Activated naive CD4-positive, alpha-beta T cell treated with Interleukin-2 at 50 U/mL for 16 hours (primary cell): ENCODE measurements around the gene IL1RAPL2.

Source experiments
- DNase-seq: peaks from one replicate; pipeline ENCODE4 v3.0.0-alpha.2; 2020

IL1RAPL2 gene

GRCh38 chrX:105299286-105299685, 733.3 kb downstream of the IL1RAPL2 start:
- DNase-seq, result no peak

GRCh38 chrX:105302246-105302645, 736.2 kb downstream of the IL1RAPL2 start:
- no peak for DNase-seq

- no peak for DNase-seq
Measured at GRCh38 chrX:105307762-105308161, 741.8 kb downstream of the IL1RAPL2 start.

GRCh38 chrX:105313596-105313995, 747.6 kb downstream of the IL1RAPL2 start:
- no peak for DNase-seq

- DNase-seq, result no peak
Measured at GRCh38 chrX:105314458-105314857, 748.5 kb downstream of the IL1RAPL2 start.

GRCh38 chrX:105315248-105315647, 749.2 kb downstream of the IL1RAPL2 start:
- no peak for DNase-seq

- no peak for DNase-seq
Measured at GRCh38 chrX:105317117-105317516, 751.1 kb downstream of the IL1RAPL2 start.

- DNase-seq, result no peak
Measured at GRCh38 chrX:105323928-105324327, 757.9 kb downstream of the IL1RAPL2 start.

GRCh38 chrX:105328773-105329172, 762.8 kb downstream of the IL1RAPL2 start:
- DNase-seq, result no peak

GRCh38 chrX:105331244-105331643, 765.2 kb downstream of the IL1RAPL2 start:
- DNase-seq, result no peak

- no peak for DNase-seq
Measured at GRCh38 chrX:105347373-105347772, 781.4 kb downstream of the IL1RAPL2 start.

- DNase-seq, result no peak
Measured at GRCh38 chrX:105349476-105349875, 783.5 kb downstream of the IL1RAPL2 start.

GRCh38 chrX:105375816-105376215, 809.8 kb downstream of the IL1RAPL2 start:
- no peak for DNase-seq

- no peak for DNase-seq
Measured at GRCh38 chrX:105424729-105425128, 858.7 kb downstream of the IL1RAPL2 start.

- no peak for DNase-seq
Measured at GRCh38 chrX:105451401-105451800, 885.4 kb downstream of the IL1RAPL2 start.

GRCh38 chrX:105458846-105459245, 892.8 kb downstream of the IL1RAPL2 start:
- DNase-seq, result no peak

GRCh38 chrX:105460376-105460775, 894.4 kb downstream of the IL1RAPL2 start:
- no peak for DNase-seq

GRCh38 chrX:105461016-105461415, 895.0 kb downstream of the IL1RAPL2 start:
- DNase-seq, result no peak

- DNase-seq, result no peak
Measured at GRCh38 chrX:105462186-105462585, 896.2 kb downstream of the IL1RAPL2 start.

- no peak for DNase-seq
Measured at GRCh38 chrX:105463473-105463872, 897.5 kb downstream of the IL1RAPL2 start.

GRCh38 chrX:105464618-105465017, 898.6 kb downstream of the IL1RAPL2 start:
- DNase-seq, result no peak

GRCh38 chrX:105468741-105469140, 902.7 kb downstream of the IL1RAPL2 start:
- no peak for DNase-seq

- no peak for DNase-seq
Measured at GRCh38 chrX:105471597-105471996, 905.6 kb downstream of the IL1RAPL2 start.

- no peak for DNase-seq
Measured at GRCh38 chrX:105475801-105476200, 909.8 kb downstream of the IL1RAPL2 start.

- DNase-seq, result no peak
Measured at GRCh38 chrX:105477351-105477750, 911.4 kb downstream of the IL1RAPL2 start.
